ENCODE results near the gene ZNF827.

- TF ChIP-seq ZBTB20 (CRISPR knock-in tag; IDR thresholded peaks at IDR 0.05; ENCODE audit: borderline replicate concordance, low read depth) (no peak), ZBTB37 (CRISPR knock-in tag; IDR thresholded peaks at IDR 0.05) (no peak), TOPORS (CRISPR knock-in tag; IDR thresholded peaks at IDR 0.05) (no peak), CTCF (CRISPR knock-in tag; IDR thresholded peaks at IDR 0.05) (no peak), STAT5B (CRISPR knock-in tag; IDR thresholded peaks at IDR 0.05) (no peak)
These were observed 7.0 kb upstream of the ZNF827 start for GRCh38 chr4:145945431-145946155.

Data from HepG2 (cell line).